K562 (cell line): ENCODE results near the gene NPY2R. TPM values are rescaled to one million over a fixed set of nuclear protein-coding genes. Genes with fewer than 3 reads are reported as not detected.

Source experiments
- ATAC-seq: fragments of 200-7000 bp; cut with Tn5 transposase; 3 replicates; pipeline ENCODE4 v1.9.1; 2020; ENCODE audit warnings: moderate library complexity
- BruUV-seq: library from RNA; stranded (reverse); fragments of 400-500 nt; replicated peaks from 2 replicates; lab custom pipeline; 2021; lab: Mats Ljungman, UMichigan
- CTCF ChIA-PET: fragments of 300-600 bp; formaldehyde crosslinking; extraction: SDS; loops from one replicate; lab custom pipeline; 2021; ENCODE audit warnings: low intra/inter-chr PET ratio; lab: Yijun Ruan, JAX
- POLR2A ChIA-PET: fragments of 300-600, 350-650 bp; sonication (Branson Sonifier 250); formaldehyde crosslinking; extraction: SDS; loops from one replicate; lab custom pipeline; 2021; ENCODE audit warnings: antibody characterized with exemption, inconsistent platforms; lab: Yijun Ruan, JAX
- DNase-seq, 4 experiments: peaks; one replicate each; pipeline versions ENCODE4 v3.0.0 to v3.0.0-alpha.2; 2011 to 2018; ENCODE audit warnings: low spot score in 3 of 4, mixed read lengths in 3 of 4; ENCODE audit errors: extremely low read depth in 1 of 4
- FAIRE-seq: peaks from 2 replicates; lab custom pipeline; 2011; peaks lifted over from hg19 to GRCh38; lab: Jason Lieb, UNC
- H2AFZ ChIP-seq: 2 replicates; pipeline ENCODE4 v1.6.0; 2011; ENCODE audit warnings: low read depth, low read length, control low read depth, inconsistent platforms
- H3K27ac ChIP-seq: fragments of 200-600 bp; 3 replicates; pipeline ENCODE4 v1.8.0; 2011; ENCODE audit warnings: low read depth, mild to moderate bottlenecking, control low read depth, inconsistent platforms, low read length, moderate library complexity, mixed read lengths; ENCODE audit errors: extremely low read depth
- H3K27me3 ChIP-seq, 2 experiments: fragments of 300-600 bp in 1 of 2; 2 replicates in 1 of 2; 3 replicates in 1 of 2; pipeline versions ENCODE4 v1.6.0 to v1.8.0; 2011; ENCODE audit warnings: inconsistent platforms in 2 of 2, low read length in 2 of 2, mild to moderate bottlenecking in 1 of 2, mixed read lengths in 1 of 2, moderate library complexity in 1 of 2; ENCODE audit not compliant: control insufficient read depth in 2 of 2, insufficient read depth in 2 of 2
- H3K36me3 ChIP-seq: fragments of 300-600 bp; 3 replicates; pipeline ENCODE4 v1.8.0; 2011; ENCODE audit warnings: mild to moderate bottlenecking, low read length, inconsistent platforms; ENCODE audit not compliant: control insufficient read depth, insufficient read depth
- H3K4me1 ChIP-seq, 2 experiments: fragments of 200-600 bp in 1 of 2; replicated peaks in 1 of 2; 2 replicates in 1 of 2; 3 replicates in 1 of 2; pipeline versions ENCODE4 v1.5.1 to v1.8.0; 2011; ENCODE audit warnings: inconsistent platforms in 2 of 2, low read length in 2 of 2, mild to moderate bottlenecking in 1 of 2, mixed read lengths in 1 of 2, moderate library complexity in 1 of 2; ENCODE audit not compliant: control insufficient read depth in 2 of 2, insufficient read depth in 2 of 2
- H3K4me2 ChIP-seq: 2 replicates; pipeline ENCODE4 v1.6.1; 2011; ENCODE audit warnings: low read length, control low read depth, inconsistent platforms, mixed read lengths; ENCODE audit not compliant: insufficient read depth
- H3K4me3 ChIP-seq: fragments of 200-600 bp; sonication (generic), shearing (Covaris generic); 2 replicates; pipeline ENCODE4 v1.5.1; 2016; ENCODE audit warnings: control low read depth, inconsistent platforms
- H3K79me2 ChIP-seq: fragments of 200-600 bp; 3 replicates; pipeline ENCODE4 v1.8.0; 2011; ENCODE audit warnings: low read length, inconsistent platforms; ENCODE audit not compliant: control insufficient read depth, insufficient read depth
- H3K9ac ChIP-seq, 2 experiments: 2 replicates each; pipeline versions ENCODE4 v1.6.0 to v1.6.1; 2011; ENCODE audit warnings: low read depth in 2 of 2, low read length in 2 of 2, control low read depth in 1 of 2, inconsistent platforms in 1 of 2, mild to moderate bottlenecking in 1 of 2, mixed read lengths in 1 of 2; ENCODE audit not compliant: insufficient read depth in 1 of 2
- H3K9me1 ChIP-seq: one replicate; pipeline ENCODE4 v1.6.0; 2011; ENCODE audit warnings: inconsistent platforms, mild to moderate bottlenecking, low read length, moderate library complexity; ENCODE audit not compliant: control insufficient read depth, insufficient read depth
- H3K9me3 ChIP-seq: replicated peaks from 2 replicates; pipeline ENCODE4 v1.5.1; 2011; ENCODE audit warnings: low read depth, low read length, inconsistent platforms; ENCODE audit not compliant: control insufficient read depth, insufficient read depth
- H4K20me1 ChIP-seq: replicated peaks from 2 replicates; pipeline ENCODE4 v1.6.1; 2011; ENCODE audit warnings: low read length, inconsistent platforms, mixed read lengths; ENCODE audit not compliant: control insufficient read depth, insufficient read depth
- CCNT2 ChIP-seq: IDR thresholded peaks from 2 replicates; pipeline ENCODE4 v1.6.1; 2011; ENCODE audit warnings: borderline replicate concordance, low read depth, mild to moderate bottlenecking, moderate library complexity, mixed read lengths, low read length; ENCODE audit not compliant: insufficient read length; ENCODE audit errors: extremely low read depth
- EGR1 ChIP-seq: fragments of 450-650 bp; conservative IDR thresholded peaks from 2 replicates; pipeline ENCODE4 v1.6.1; 2017; ENCODE audit warnings: mild to moderate bottlenecking
- FOXK1 ChIP-seq: sonication (generic); formaldehyde crosslinking; IDR thresholded peaks from 2 replicates; pipeline ENCODE4 v1.8.0; 2022; ENCODE audit warnings: missing genetic modification reagents, mild to moderate bottlenecking, borderline replicate concordance
- JUND ChIP-seq, 2 experiments: IDR thresholded peaks; 2 replicates in 1 of 2; 3 replicates in 1 of 2; pipeline ENCODE4 v1.6.1; 2011; ENCODE audit warnings: borderline replicate concordance in 2 of 2, low read depth in 2 of 2, low read length in 2 of 2, improper control_type of control experiment in 1 of 2, missing biosample characterization in 1 of 2, missing genetic modification characterization in 1 of 2, missing genetic modification reagents in 1 of 2
- KLF1 ChIP-seq: fragments of 450-650 bp; IDR thresholded peaks from 2 replicates; pipeline ENCODE4 v1.6.1; 2016; ENCODE audit warnings: missing genetic modification characterization, missing compliant biosample characterization
- L3MBTL2 ChIP-seq: fragments of 450-650 bp; IDR thresholded peaks from 2 replicates; pipeline ENCODE4 v1.6.1; 2016; ENCODE audit warnings: mild to moderate bottlenecking, moderate library complexity
- POLR2AphosphoS2 ChIP-seq: IDR thresholded peaks from 2 replicates; pipeline ENCODE4 v1.6.1; 2012; ENCODE audit warnings: low read length, improper control_type of control experiment
- PTTG1 ChIP-seq: fragments of 450-650 bp; IDR thresholded peaks from 2 replicates; pipeline ENCODE4 v1.6.1; 2016; ENCODE audit warnings: low read depth, mild to moderate bottlenecking, missing genetic modification characterization, missing compliant biosample characterization
- RBM22 ChIP-seq: fragments of 200-400 bp; formaldehyde crosslinking; IDR thresholded peaks from 2 replicates; pipeline ENCODE4 v1.6.1; 2018; ENCODE audit warnings: low read length, low read depth; ENCODE audit not compliant: poor library complexity, severe bottlenecking
- RBM25 ChIP-seq: fragments of 200-400 bp; formaldehyde crosslinking; IDR thresholded peaks from 2 replicates; pipeline ENCODE4 v1.6.1; 2018; ENCODE audit warnings: low read length, low read depth, moderate library complexity; ENCODE audit not compliant: severe bottlenecking
- RFX1 ChIP-seq: fragments of 450-650 bp; IDR thresholded peaks from 2 replicates; pipeline ENCODE4 v1.6.1; 2016; ENCODE audit warnings: mild to moderate bottlenecking, moderate library complexity
- SNIP1 ChIP-seq: fragments of 450-650 bp; IDR thresholded peaks from 2 replicates; pipeline ENCODE4 v1.7.1; 2017; ENCODE audit warnings: low read depth, mild to moderate bottlenecking
- TFE3 ChIP-seq: fragments of 450-650 bp; formaldehyde crosslinking; IDR thresholded peaks from 2 replicates; pipeline ENCODE4 v1.4.0; 2020; ENCODE audit warnings: mild to moderate bottlenecking, mixed read lengths
- TGIF2 ChIP-seq: sonication (generic); formaldehyde crosslinking; IDR thresholded peaks from 2 replicates; pipeline ENCODE4 v1.8.1; 2022; ENCODE audit warnings: mild to moderate bottlenecking, missing genetic modification reagents, moderate library complexity
- ZBTB1 ChIP-seq: sonication (generic); formaldehyde crosslinking; IDR thresholded peaks from 2 replicates; pipeline ENCODE4 v1.8.1; 2023; ENCODE audit warnings: missing genetic modification reagents, low read depth, mild to moderate bottlenecking, borderline replicate concordance
- WGBS: fragments of 100-300 bp; shearing (Covaris generic); methylation state at CpG from one replicate; pipeline ENCODE4 v1.1.6; 2016; ENCODE audit warnings: low coverage, mixed read lengths; ENCODE audit not compliant: insufficient coverage; ENCODE audit errors: missing lambda C conversion rate; 5-methylcytosine and 5-hydroxymethylcytosine counted together
- in situ Hi-C: fragments of 300-500 bp; cut with MboI; formaldehyde crosslinking; loops from 4 replicates; pipeline ENCODE4 v1.15.0; 2018; ENCODE audit warnings: inconsistent platforms, mixed read lengths
- intact Hi-C: fragments of 100-400 bp; cut with micrococcal nuclease; formaldehyde crosslinking; loops from 2 replicates; pipeline ENCODE4 v1.14.2; 2022
- polyA plus RNA-seq, 8 experiments: library from polyadenylated mRNA; depleted of rRNA in 4 of 8; stranded (reverse) in 5 of 8; unstranded in 3 of 8; fragments of >200 nt; fragmentation: Nextera tagmentation in 2 of 8; fragmentation: Illumina TruSeq in 1 of 8; extraction: Ambion mirVana in 2 of 8; extraction: Trizol in 1 of 8; gene quantifications; 2 replicates each; pipeline versions ENCODE4 v1.2.1 to v1.2.3, GENCODE V29; 2011 to 2014; ENCODE audit warnings: inconsistent platforms in 1 of 8, missing spikeins in 1 of 8
- total RNA-seq, 7 experiments: library from RNA; depleted of rRNA in 6 of 7; stranded (reverse); fragments of >200 nt in 6 of 7; fragmentation: Illumina TruSeq in 2 of 7; extraction: Trizol in 2 of 7; gene quantifications; 2 replicates each; pipeline versions ENCODE4 v1.2.1 to v1.2.3, GENCODE V29; 2011 to 2021; ENCODE audit warnings: low replicate concordance in 1 of 7
- TF ChIP-seq, protein P1 (sequence below): sonication (generic); formaldehyde crosslinking; IDR thresholded peaks from 2 replicates; pipeline ENCODE4 v1.5.0; 2020; ENCODE audit warnings: missing genetic modification reagents
- TF ChIP-seq, protein P2 (sequence below): sonication (generic); formaldehyde crosslinking; IDR thresholded peaks from 2 replicates; pipeline ENCODE4 v1.9.0; 2022; ENCODE audit warnings: mild to moderate bottlenecking, missing genetic modification reagents
- TF ChIP-seq, protein P3 (sequence below): fragments of 450-650 bp; IDR thresholded peaks from 2 replicates; pipeline ENCODE4 v1.6.1; 2017; ENCODE audit warnings: mild to moderate bottlenecking, moderate library complexity

NPY2R gene
- total and polyA plus RNA-seq, 9 of the 15 experiments (the other 6 are each of a cell fraction or from before 2014, with no cell fraction given): not detected

GRCh38 chr4:155252327-155252726, 43.9 kb downstream of the NPY2R start:
- Histone ChIP-seq H3K27me3 (no peaks in the 10 kb centered on the region), H3K9ac (no peak overlapping the region), H4K20me1 (no peaks in the 10 kb centered on the region), H3K4me3 (no peak overlapping the region), H3K79me2 (no peaks in the 10 kb centered on the region), H3K36me3 (no peaks in the 10 kb centered on the region), H3K9me3 (no peaks in the 10 kb centered on the region; the same call in 1 of the 2 replicates), H3K4me1 (no peaks in the 10 kb centered on the region), H3K9me1 (no peaks in the 10 kb centered on the region), H3K27ac (no peak overlapping the region), H3K4me2 (no peak overlapping the region), H2AFZ (no peak overlapping the region)
- POLR2A ChIA-PET: no interaction called here
- no TSS peak for BruUV-seq
- no peak for ATAC-seq
- WGBS: 0% methylated on average over 1 of the region's 1 CpG
- FAIRE-seq: no peak
- CTCF ChIA-PET: no interaction called here
- intact Hi-C loops: no loop called here
- in situ Hi-C loops: no loop called here
- DNase-seq: no peak
- TF ChIP-seq L3MBTL2 (no peak), TGIF2 (CRISPR knock-in tag) (no peak), PTTG1 (no peak), POLR2AphosphoS2 (no peak), SNIP1 (no peak), ZBTB1 (no peak), RBM22 (no peak), FOXK1 (no peak), EGR1 (no peak), TFE3 (CRISPR knock-in tag) (no peak), RBM25 (no peak), KLF1 (tag) (no peak), RFX1 (no peak), JUND (IDR thresholded peaks at IDR 0.05; ENCODE audit: borderline replicate concordance, low read depth, low read length) (no peak), JUND (tag; IDR thresholded peaks at IDR 0.05; ENCODE audit: borderline replicate concordance, low read depth, low read length) (no peak), CCNT2 (no peak)
- TF ChIP-seq, protein P1, sequence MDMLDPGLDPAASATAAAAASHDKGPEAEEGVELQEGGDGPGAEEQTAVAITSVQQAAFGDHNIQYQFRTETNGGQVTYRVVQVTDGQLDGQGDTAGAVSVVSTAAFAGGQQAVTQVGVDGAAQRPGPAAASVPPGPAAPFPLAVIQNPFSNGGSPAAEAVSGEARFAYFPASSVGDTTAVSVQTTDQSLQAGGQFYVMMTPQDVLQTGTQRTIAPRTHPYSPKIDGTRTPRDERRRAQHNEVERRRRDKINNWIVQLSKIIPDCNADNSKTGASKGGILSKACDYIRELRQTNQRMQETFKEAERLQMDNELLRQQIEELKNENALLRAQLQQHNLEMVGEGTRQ: no peak
- TF ChIP-seq, protein P2, sequence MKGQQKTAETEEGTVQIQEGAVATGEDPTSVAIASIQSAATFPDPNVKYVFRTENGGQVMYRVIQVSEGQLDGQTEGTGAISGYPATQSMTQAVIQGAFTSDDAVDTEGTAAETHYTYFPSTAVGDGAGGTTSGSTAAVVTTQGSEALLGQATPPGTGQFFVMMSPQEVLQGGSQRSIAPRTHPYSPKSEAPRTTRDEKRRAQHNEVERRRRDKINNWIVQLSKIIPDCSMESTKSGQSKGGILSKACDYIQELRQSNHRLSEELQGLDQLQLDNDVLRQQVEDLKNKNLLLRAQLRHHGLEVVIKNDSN: no peak
- TF ChIP-seq, protein P3, sequence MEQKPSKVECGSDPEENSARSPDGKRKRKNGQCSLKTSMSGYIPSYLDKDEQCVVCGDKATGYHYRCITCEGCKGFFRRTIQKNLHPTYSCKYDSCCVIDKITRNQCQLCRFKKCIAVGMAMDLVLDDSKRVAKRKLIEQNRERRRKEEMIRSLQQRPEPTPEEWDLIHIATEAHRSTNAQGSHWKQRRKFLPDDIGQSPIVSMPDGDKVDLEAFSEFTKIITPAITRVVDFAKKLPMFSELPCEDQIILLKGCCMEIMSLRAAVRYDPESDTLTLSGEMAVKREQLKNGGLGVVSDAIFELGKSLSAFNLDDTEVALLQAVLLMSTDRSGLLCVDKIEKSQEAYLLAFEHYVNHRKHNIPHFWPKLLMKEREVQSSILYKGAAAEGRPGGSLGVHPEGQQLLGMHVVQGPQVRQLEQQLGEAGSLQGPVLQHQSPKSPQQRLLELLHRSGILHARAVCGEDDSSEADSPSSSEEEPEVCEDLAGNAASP: no peak
